ENCODE results near the gene ZFP1. TPM values are rescaled to one million over a fixed set of nuclear protein-coding genes. Genes with fewer than 3 reads are reported as not detected.

Gene ZFP1
- total and polyA plus RNA-seq, 2 experiments from 2014 or later, result 4.8 to 12.5 TPM

DNA sequence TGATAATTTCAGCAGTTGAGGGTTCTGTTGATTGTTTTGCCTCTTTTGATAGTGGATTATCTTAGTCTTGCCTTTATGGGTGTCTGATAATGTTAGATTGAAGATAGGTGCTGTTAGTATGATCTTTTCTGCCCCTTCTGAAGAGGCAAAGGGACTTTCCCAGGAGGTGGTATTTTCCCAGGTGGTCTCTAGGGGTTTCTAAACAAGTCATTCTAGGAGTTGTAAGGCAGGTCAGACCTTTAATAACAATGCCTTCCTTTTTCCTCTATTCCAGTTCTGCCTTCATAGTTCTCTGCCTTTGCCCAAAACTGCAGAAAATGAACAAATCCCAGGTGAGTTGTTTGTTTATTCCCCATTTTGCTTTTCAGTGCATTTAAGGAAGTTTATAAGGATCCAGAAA lies 4.3 kb downstream of the ZFP1 start:
- H3F3A ChIP-seq (replicated peaks; ENCODE audit: low read depth), result 0 out of 2 replicates have a peak, but pooled peaks cover 3% of the 10 kb centered on the region
- Mint-ChIP-seq H3K36me3 (ENCODE audit: low read depth) (peaks cover 71% of the 10 kb centered on the region), H3K4me1 (no peaks in the 10 kb centered on the region), H3K27me3 (ENCODE audit: insufficient read depth, low read depth, poor library complexity) (peaks cover 12% of the 10 kb centered on the region), H3K27ac (no peak overlapping the region), H3K4me3 (no peak overlapping the region), H3K9me3 (peaks cover 31% of the 10 kb centered on the region)
- no peak for DNase-seq (ENCODE audit: low spot score)
- TF ChIP-seq, protein P1, sequence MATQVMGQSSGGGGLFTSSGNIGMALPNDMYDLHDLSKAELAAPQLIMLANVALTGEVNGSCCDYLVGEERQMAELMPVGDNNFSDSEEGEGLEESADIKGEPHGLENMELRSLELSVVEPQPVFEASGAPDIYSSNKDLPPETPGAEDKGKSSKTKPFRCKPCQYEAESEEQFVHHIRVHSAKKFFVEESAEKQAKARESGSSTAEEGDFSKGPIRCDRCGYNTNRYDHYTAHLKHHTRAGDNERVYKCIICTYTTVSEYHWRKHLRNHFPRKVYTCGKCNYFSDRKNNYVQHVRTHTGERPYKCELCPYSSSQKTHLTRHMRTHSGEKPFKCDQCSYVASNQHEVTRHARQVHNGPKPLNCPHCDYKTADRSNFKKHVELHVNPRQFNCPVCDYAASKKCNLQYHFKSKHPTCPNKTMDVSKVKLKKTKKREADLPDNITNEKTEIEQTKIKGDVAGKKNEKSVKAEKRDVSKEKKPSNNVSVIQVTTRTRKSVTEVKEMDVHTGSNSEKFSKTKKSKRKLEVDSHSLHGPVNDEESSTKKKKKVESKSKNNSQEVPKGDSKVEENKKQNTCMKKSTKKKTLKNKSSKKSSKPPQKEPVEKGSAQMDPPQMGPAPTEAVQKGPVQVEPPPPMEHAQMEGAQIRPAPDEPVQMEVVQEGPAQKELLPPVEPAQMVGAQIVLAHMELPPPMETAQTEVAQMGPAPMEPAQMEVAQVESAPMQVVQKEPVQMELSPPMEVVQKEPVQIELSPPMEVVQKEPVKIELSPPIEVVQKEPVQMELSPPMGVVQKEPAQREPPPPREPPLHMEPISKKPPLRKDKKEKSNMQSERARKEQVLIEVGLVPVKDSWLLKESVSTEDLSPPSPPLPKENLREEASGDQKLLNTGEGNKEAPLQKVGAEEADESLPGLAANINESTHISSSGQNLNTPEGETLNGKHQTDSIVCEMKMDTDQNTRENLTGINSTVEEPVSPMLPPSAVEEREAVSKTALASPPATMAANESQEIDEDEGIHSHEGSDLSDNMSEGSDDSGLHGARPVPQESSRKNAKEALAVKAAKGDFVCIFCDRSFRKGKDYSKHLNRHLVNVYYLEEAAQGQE (IDR thresholded peaks at IDR 0.05; ENCODE audit: unreplicated experiment), result no peak
- TF ChIP-seq EZH2 (IDR thresholded peaks at IDR 0.05; ENCODE audit: low read depth, unreplicated experiment), result no peak
- TF ChIP-seq, protein P2, sequence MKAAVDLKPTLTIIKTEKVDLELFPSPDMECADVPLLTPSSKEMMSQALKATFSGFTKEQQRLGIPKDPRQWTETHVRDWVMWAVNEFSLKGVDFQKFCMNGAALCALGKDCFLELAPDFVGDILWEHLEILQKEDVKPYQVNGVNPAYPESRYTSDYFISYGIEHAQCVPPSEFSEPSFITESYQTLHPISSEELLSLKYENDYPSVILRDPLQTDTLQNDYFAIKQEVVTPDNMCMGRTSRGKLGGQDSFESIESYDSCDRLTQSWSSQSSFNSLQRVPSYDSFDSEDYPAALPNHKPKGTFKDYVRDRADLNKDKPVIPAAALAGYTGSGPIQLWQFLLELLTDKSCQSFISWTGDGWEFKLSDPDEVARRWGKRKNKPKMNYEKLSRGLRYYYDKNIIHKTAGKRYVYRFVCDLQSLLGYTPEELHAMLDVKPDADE (IDR thresholded peaks at IDR 0.05), result no peak
- TF ChIP-seq ZNF114 (CRISPR knock-in tag; IDR thresholded peaks at IDR 0.05), result no peak
- TF ChIP-seq, protein P3, sequence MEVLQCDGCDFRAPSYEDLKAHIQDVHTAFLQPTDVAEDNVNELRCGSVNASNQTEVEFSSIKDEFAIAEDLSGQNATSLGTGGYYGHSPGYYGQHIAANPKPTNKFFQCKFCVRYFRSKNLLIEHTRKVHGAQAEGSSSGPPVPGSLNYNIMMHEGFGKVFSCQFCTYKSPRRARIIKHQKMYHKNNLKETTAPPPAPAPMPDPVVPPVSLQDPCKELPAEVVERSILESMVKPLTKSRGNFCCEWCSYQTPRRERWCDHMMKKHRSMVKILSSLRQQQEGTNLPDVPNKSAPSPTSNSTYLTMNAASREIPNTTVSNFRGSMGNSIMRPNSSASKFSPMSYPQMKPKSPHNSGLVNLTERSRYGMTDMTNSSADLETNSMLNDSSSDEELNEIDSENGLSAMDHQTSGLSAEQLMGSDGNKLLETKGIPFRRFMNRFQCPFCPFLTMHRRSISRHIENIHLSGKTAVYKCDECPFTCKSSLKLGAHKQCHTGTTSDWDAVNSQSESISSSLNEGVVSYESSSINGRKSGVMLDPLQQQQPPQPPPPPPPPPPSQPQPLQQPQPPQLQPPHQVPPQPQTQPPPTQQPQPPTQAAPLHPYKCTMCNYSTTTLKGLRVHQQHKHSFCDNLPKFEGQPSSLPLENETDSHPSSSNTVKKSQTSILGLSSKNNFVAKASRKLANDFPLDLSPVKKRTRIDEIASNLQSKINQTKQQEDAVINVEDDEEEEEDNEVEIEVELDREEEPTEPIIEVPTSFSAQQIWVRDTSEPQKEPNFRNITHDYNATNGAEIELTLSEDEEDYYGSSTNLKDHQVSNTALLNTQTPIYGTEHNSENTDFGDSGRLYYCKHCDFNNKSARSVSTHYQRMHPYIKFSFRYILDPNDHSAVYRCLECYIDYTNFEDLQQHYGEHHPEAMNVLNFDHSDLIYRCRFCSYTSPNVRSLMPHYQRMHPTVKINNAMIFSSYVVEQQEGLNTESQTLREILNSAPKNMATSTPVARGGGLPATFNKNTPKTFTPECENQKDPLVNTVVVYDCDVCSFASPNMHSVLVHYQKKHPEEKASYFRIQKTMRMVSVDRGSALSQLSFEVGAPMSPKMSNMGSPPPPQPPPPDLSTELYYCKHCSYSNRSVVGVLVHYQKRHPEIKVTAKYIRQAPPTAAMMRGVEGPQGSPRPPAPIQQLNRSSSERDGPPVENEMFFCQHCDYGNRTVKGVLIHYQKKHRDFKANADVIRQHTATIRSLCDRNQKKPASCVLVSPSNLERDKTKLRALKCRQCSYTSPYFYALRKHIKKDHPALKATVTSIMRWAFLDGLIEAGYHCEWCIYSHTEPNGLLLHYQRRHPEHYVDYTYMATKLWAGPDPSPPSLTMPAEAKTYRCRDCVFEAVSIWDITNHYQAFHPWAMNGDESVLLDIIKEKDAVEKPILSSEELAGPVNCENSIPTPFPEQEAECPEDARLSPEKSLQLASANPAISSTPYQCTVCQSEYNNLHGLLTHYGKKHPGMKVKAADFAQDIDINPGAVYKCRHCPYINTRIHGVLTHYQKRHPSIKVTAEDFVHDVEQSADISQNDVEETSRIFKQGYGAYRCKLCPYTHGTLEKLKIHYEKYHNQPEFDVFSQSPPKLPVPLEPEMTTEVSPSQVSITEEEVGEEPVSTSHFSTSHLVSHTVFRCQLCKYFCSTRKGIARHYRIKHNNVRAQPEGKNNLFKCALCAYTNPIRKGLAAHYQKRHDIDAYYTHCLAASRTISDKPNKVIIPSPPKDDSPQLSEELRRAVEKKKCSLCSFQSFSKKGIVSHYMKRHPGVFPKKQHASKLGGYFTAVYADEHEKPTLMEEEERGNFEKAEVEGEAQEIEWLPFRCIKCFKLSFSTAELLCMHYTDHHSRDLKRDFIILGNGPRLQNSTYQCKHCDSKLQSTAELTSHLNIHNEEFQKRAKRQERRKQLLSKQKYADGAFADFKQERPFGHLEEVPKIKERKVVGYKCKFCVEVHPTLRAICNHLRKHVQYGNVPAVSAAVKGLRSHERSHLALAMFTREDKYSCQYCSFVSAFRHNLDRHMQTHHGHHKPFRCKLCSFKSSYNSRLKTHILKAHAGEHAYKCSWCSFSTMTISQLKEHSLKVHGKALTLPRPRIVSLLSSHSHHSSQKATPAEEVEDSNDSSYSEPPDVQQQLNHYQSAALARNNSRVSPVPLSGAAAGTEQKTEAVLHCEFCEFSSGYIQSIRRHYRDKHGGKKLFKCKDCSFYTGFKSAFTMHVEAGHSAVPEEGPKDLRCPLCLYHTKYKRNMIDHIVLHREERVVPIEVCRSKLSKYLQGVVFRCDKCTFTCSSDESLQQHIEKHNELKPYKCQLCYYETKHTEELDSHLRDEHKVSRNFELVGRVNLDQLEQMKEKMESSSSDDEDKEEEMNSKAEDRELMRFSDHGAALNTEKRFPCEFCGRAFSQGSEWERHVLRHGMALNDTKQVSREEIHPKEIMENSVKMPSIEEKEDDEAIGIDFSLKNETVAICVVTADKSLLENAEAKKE (CRISPR knock-in tag; IDR thresholded peaks at IDR 0.05), result no peak
- TF ChIP-seq NANOG (IDR thresholded peaks at IDR 0.05; ENCODE audit: borderline replicate concordance), result no peak
- no peak for TF ChIP-seq STAT1 (IDR thresholded peaks at IDR 0.05; ENCODE audit: unreplicated experiment)
- no peak for TF ChIP-seq EZH2phosphoT487 (IDR thresholded peaks at IDR 0.05; ENCODE audit: unreplicated experiment)
- no peak for TF ChIP-seq ZNF331 (CRISPR knock-in tag; IDR thresholded peaks at IDR 0.05; ENCODE audit: low read depth)
- TF ChIP-seq CREB1 (CRISPR knock-in tag; IDR thresholded peaks at IDR 0.05; ENCODE audit: low read depth), result no peak
- TF ChIP-seq POLR2AphosphoS5 (IDR thresholded peaks at IDR 0.05; ENCODE audit: low read depth), result no peak
- no peak for TF ChIP-seq JUNB (IDR thresholded peaks at IDR 0.05; ENCODE audit: unreplicated experiment)
- TF ChIP-seq, protein P4, sequence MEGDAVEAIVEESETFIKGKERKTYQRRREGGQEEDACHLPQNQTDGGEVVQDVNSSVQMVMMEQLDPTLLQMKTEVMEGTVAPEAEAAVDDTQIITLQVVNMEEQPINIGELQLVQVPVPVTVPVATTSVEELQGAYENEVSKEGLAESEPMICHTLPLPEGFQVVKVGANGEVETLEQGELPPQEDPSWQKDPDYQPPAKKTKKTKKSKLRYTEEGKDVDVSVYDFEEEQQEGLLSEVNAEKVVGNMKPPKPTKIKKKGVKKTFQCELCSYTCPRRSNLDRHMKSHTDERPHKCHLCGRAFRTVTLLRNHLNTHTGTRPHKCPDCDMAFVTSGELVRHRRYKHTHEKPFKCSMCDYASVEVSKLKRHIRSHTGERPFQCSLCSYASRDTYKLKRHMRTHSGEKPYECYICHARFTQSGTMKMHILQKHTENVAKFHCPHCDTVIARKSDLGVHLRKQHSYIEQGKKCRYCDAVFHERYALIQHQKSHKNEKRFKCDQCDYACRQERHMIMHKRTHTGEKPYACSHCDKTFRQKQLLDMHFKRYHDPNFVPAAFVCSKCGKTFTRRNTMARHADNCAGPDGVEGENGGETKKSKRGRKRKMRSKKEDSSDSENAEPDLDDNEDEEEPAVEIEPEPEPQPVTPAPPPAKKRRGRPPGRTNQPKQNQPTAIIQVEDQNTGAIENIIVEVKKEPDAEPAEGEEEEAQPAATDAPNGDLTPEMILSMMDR (conservative IDR thresholded peaks at IDR 0.05; ENCODE audit: low read depth in 2 of 2), result no peak
- no peak overlapping the region for H3K4me2 ChIP-seq
- peaks cover 9% of the 10 kb centered on the region; the same call in 1 of the 2 replicates for H3K36me3 ChIP-seq (ENCODE audit: insufficient read depth)
- H3K4me1 ChIP-seq (ENCODE audit: insufficient read depth), result no peaks in the 10 kb centered on the region
- no peaks in the 10 kb centered on the region for H3K27me3 ChIP-seq (ENCODE audit: insufficient read depth)
- H3K27ac ChIP-seq (ENCODE audit: low read depth), result no peak overlapping the region
- H3K4me3 ChIP-seq, result no peak overlapping the region
- peaks cover 8% of the 10 kb centered on the region for H4K20me1 ChIP-seq (replicated peaks; ENCODE audit: insufficient read depth)
- H3K9me2 ChIP-seq (ENCODE audit: insufficient read depth), result no peaks in the 10 kb centered on the region
- ATAC-seq, result no peak
- no peak overlapping the region for H2AFZ ChIP-seq
- peaks cover 56% of the 10 kb centered on the region for H3K79me2 ChIP-seq (replicated peaks; ENCODE audit: insufficient read depth)
